ELR (cell line): ENCODE data around the gene LNX2.

Experiments used
- DNase-seq: peaks from one replicate; pipeline ENCODE4 v3.0.0-alpha.2; 2015; ENCODE audit warnings: low read depth

Gene LNX2

GRCh38 chr13:27559719-27560118 is 60.6 kb downstream of the LNX2 start:
- no peak for DNase-seq

DNA sequence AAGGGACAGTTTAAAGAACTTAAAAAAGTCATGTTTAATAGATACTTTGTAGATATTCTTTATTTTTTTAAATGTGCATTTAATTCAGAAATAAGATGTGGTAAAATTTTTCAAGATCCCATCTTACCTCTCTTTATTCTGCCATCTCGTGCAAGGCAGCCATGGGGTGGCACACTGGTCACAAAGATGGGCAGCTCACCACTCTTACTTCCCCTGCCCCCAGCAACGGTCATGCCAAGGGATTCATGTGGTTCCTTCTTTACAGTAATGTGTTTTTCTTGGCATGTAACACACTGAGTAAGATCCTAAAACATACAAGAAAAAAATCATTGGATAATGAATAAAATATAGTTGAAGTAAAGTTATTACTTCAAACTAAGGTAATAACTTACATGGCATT is 64.2 kb downstream of the LNX2 start:
- DNase-seq: peak; percentile 19

DNA sequence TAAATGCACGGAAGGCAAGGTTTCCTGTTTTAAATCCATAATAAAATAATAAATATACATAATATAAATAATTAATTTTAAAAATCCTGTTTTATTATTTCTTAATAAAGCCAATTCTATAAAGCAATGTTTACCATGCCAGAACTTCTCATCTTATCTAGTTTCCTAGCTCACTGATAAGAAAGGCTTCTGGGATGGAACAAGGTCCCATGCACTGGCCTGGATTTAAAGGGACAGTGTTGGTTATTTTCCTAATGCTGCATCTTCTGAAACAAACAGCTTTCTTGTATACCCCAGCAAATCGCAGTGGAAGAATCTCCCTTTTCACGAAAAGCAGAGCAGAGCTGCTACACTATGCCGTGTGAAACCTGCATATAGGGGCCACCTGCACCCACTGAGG is 68.8 kb downstream of the LNX2 start:
- no peak for DNase-seq

GRCh38 chr13:27549406-27549981 is 70.8 kb downstream of the LNX2 start:
- DNase-seq: no peak

- no peak for DNase-seq
Measured at GRCh38 chr13:27542220-27542619, 78.1 kb downstream of the LNX2 start.

DNA sequence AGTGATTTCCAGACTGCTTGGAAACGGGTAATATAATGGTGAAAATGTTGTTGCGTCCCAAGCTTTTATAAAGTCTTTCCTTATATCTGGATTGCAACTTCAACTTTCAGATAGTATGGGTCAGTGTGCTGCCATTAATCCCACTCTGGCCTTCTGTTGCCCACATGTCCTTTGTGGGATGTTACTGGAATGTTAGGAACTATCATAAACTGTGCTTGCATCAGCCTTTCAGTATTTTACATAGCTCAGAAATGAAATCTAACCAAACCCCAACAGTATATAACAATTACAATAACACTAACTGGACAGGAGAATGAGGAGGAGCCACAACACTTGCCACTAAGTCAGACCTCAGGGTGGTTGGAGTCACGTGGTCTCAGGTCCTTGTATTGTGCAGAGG is 78.9 kb downstream of the LNX2 start:
- DNase-seq: no peak

DNA sequence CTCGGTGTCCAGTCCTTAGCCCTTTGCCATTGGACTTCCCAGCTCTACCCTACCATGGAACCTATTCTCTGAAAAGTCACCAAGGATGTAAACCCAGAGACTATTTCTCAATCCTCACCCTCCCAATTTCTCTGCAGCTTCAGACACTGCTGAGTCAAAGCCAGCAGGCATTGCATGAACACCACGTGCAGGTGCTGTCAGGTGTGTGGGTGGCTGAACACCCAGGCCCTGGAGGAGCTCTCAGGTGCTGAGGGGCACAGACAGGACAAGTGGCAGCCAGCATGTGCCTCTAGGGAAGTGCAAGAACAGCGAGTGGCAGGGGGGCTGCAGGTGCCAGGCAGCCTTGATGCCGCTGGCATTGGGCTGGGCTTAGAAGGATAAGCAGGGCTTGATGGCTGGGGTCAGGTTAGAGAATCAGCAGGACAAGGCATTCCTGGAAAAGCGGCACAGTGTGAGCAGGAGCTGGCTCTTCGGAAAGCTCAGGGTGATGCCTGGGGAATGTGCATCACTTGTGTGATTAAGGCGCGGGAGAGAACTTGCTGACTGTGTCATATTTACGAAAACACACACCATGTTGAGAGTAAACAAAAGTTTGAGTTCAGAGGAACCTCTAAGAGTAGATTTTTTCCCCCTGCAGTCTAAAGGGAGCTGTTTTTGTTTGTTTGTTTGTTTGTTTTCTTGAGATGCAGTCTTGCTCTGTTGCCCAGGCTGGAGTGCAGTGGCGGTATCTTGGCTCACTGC is 83.8 kb downstream of the LNX2 start:
- no peak for DNase-seq

DNA sequence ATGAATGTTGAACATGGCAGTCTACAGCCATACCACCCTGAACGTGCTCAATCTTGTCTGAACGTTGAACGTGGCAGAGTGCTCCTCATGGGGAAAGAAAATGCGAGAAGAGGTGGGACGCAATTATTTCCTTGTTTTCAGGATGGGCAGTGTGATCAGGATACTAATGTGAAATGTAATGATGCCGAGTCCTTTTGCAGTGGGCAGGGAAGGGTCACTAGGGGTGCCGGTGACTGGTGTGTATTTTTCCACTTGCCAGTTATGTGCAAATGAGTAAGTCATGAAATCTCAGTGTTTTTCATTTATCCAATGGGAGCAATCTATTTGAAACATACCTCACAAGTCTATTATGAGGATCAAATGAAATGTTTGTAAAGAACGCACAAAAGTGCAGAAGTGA is 84.8 kb downstream of the LNX2 start:
- no peak for DNase-seq

GRCh38 chr13:27534981-27535380 is 85.3 kb downstream of the LNX2 start:
- no peak for DNase-seq

DNA sequence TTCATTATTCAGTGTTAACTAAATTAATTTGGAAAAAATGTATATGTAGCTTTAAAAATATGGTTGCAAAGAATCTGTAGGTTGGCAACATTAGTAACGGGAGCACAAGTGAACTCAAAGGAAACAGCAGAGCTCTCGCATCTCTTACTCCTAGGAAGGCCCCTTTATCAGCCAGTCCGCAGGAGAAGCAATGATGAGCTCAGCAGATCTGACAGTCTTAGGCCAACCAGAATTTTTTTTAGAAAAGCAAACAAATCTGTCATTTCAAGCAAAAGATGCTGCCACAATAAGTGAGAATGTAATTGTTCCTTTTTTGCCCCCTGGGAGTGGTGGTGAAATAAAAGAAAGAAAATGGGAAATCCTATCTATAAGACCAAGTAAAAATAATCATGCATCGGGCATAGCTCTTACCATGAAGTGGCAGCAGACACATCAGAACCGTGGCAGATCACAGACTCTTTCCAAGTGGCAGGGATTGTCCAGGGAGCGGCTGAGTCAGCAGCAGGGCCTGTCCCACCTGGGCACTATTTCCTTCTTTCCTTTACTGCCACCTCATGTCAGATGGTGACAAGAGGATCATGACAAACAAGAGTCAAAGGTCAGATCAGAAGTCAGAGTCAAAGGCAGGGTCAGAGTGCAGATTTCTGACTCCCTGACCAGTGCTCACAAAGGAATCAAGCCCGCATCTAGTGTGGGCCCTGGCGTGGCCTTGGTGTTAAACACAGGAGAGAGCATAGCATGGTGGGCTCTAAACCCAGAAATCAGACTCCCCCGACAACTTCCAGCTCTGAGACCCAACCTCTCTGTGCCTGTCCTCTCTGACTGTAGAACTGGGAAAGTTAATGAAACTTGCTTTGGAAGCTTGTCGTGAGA is 86.0 kb downstream of the LNX2 start:
- DNase-seq: no peak

- peak; percentile 81 for DNase-seq
Measured at GRCh38 chr13:27533155-27533643, 87.1 kb downstream of the LNX2 start.

DNA sequence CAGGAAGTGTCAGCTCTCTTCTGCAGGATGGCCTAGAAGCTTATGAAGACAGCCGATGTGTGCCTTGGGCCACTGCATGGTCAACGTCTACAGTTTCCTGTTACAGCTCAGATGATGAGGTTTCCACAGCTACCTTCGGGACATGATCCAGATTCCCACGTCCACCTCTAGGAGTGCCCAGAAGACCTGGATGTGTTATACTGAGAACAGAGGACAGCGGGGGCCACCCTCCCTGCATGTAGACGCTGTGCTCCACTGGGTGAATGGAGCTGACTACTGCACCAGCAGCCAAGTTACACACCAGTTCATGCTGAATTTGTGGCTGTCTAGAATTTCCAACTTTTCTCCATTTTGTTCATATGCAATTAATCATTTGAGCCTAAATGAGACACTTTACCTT is 91.4 kb downstream of the LNX2 start:
- DNase-seq: no peak

DNA sequence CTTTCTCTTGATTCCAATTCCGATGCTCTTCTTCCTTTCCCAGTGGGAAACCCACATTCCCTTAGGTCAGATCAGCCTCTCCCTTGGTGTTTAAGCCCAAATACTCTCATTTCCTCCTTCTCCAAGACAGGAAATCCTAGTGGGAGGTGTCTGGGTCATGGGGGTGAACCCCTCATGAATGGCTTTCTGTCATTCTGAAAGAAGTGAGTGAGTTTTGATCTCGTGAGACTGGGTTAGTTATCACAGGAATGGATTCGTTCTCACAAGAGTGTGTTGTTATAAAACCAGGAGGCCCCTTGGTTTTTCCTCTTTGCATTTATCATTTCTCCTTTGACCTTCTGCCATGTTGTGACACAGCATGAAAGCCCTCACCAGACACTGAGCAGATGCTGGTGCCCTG is 93.8 kb downstream of the LNX2 start:
- no peak for DNase-seq

DNA sequence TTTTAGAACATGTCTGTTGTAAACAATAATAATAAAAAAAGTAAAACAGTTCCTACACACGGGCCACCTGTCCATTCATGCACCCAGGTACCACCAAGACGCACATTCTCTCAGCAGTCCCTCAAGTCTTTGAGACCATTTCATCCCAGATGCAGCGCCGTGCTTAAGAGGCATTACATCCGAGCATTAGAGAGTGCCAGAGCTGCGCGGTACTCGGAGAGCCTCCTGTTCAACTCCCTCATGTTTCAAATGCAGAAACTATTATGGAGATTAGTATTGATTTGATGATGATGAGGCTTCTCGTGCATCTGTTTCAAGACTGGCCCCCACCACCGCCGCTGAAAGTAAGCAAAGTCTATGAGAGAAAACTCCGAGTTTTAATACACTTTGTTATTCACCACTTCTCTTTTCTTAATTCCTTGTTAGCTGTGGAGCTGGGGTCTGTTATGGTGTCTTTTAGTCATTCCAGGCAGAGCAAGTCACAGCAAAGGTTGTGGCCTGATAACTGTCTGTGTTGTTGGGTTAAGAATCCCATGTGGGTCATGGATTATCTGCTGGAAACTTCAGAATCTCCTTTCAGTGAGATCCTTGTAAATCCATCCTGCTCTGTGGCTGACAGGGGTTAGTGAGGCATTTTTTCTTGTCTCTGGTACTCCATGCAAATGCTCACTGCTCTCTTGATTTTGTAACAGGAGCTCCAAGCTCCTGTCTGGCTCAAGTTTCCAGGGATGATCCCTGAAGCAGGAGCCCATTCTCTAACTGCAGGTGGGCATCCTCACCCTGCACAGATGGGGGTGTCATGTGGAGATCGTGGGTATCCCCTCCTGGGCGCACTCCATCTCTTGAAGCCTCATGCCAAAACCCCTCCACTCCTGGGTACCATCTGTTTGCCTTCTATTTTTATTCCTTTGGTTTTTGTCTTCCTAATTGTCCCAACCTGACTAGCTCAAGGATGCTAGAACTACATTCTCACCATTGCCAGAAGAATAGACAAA is 95.1 kb downstream of the LNX2 start:
- no peak for DNase-seq

DNA sequence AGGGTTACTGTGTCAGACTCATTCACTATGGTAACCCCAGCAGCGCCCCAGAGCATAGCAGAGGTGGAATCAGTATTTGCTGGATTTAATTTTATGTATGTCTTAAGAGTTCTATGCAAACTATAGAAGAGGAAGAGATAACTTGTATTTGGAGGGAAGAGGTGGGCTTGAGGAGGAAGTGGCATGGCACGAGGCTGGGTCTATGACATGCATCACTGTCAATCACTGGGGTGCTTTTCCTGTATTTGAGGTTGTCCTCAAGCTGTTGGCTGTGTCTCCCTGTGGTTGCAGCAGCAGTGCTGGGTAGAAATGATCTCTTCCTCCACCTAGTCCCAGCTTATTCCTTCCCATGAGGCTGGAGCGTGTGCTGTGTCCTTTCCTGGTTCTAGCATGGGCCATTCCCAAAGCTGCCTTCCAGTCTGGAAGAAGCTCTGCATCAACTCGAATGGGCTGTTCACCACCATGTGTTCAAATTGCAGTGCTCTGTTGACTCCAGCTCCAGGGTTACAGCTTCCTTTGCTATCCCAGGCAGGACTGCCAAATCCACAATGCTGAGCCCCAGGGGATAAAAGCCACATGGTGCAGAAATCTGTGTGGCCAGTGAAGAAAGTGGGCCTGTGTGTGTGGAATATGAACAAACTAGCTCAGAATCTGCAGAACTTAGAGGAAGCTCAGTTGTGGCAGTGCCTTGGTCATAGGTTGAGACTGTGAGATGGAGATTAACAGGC is 96.8 kb downstream of the LNX2 start:
- no peak for DNase-seq

DNA sequence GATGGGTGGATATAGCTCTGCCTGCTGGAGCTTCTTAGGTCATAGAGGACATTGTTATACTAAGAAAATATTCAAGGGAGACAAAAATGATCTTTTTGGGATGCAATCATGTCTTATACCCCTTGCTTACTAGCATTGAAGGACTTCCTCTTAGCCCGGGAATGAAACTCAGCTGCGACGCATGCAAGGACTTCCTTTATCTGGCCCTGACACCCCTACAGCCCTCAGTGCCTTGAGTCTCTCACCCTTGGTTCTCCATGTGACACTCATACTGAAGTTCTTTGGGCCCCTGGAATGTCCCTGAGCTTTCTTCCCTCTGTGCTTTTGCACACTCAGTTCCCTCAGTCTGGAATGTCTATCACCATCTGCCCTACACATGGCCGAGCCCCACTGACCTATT is 97.5 kb downstream of the LNX2 start:
- no peak for DNase-seq

DNA sequence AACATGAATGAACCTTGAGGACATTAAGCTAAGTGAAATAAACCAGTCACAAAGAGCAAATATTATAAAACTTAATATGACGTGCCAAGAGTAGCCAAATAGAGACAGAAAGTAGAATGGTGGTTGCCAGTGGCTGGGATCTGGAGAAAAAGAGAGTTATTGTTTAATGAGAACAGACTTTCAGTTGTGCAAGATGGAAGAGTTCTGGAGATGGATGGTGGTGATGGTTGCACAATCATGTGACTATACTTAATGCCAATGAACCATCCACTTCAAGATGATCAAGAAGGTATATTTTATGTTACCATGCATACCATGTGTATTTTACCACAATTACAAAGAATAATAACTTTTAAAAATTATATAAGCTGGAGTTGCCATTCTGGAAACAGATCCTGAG is 104.2 kb downstream of the LNX2 start:
- DNase-seq: no peak

DNA sequence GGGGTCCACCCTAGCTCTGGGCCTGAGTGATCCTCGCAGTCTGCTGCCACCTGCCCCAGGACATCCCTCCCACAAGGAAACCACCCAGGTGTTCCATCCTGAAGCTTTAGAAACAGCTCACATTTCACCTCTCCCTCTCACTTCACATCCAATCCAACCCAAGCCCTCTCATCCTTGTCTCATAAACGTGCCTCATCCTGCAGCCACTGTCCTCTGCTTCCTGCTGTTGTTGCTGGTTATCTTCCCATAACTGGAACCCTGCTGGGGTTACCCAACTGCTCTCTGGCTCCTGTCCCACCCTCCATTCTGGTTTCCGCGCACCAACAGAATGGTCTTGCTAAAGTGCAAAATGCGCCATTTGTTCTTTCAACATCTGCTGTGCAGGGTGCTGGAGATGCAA is 110.2 kb downstream of the LNX2 start:
- no peak for DNase-seq

- DNase-seq: no peak
Measured at GRCh38 chr13:27508802-27509201, 111.5 kb downstream of the LNX2 start.

GRCh38 chr13:27505792-27506191 is 114.5 kb downstream of the LNX2 start:
- no peak for DNase-seq

DNA sequence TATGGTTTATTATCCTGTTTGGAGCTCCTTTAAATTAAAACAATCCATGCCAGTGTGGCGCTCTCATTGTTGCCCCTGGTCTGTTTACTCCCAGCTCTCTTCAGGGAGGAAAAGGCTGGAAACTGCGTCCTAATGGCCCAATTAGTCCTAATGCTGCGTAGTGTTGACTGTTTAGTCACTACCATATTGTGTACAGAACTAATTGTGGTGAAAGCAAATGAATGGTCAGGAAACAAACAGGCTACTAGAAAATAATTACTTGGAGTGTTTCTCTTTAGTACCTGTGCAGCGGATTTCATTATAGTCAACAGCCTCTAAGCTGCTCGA is 115.5 kb downstream of the LNX2 start:
- no peak for DNase-seq
